ENCODE data around the gene AUP1. TPM values are rescaled to one million over a fixed set of nuclear protein-coding genes. Genes with fewer than 3 reads are reported as not detected.

The AUP1 gene
- total and polyA plus RNA-seq, 9 of the 15 experiments (the other 6 are each of a cell fraction or from before 2014, with no cell fraction given): 70.7 to 245 (median 165) TPM

DNA sequence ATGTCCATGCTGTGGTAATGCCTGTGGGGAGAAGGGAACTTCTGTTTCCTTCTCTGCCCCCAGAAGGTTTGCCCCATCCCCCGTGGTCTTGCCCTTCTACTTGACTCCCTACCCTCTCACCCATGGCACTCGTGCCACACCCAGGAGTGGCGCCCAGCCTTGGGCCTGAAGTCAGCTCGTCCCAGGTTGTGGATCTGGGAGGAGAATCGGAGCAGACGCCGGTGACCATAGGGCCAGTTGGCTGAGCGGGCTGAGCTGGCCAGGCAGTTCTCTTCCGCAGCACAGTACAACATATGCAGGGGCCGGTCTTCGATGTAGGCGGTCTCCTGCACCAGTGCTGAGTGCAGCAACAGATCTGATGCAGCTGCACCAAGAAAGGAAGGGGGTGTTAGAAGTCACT is 4.9 kb upstream of the AUP1 start (continued):
- TF ChIP-seq, protein P1, sequence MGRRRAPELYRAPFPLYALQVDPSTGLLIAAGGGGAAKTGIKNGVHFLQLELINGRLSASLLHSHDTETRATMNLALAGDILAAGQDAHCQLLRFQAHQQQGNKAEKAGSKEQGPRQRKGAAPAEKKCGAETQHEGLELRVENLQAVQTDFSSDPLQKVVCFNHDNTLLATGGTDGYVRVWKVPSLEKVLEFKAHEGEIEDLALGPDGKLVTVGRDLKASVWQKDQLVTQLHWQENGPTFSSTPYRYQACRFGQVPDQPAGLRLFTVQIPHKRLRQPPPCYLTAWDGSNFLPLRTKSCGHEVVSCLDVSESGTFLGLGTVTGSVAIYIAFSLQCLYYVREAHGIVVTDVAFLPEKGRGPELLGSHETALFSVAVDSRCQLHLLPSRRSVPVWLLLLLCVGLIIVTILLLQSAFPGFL (CRISPR knock-in tag; IDR thresholded peaks at IDR 0.05): no peak

DNA sequence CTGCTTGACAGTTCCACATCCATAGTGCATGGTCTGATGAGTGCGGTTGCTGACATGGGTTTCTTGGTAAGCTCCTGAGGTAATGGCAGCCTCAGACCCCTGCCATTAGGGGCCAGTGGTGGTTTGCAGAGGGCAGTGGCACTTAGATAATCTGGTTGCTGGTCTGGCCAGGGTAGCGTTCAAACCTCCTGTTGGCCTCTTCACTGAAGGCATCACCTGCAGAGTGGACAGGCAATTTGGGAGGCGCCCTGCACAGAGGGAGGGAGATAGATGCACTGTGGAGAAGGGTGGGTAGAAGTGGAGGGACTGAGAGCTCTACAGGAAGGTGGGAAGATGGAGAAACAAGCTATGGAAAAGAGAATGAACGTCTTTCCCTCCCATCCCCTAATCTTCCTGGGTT is 4.0 kb upstream of the AUP1 start:
- in situ Hi-C loops (cut with MboI) (no loop called here), intact Hi-C loops (cut with micrococcal nuclease) (loop anchor here (5.0 kb wide), 2 partner anchors 54 to 281 kb away; no protein-coding TSS in a partner anchor)
- Histone ChIP-seq H3K27ac (ENCODE audit: extremely low read depth, low read depth, low read length) (no peak overlapping the region), H3K79me2 (ENCODE audit: control insufficient read depth, insufficient read depth, low read length) (peaks cover 34% of the 10 kb centered on the region), H3K9me3 (replicated peaks; ENCODE audit: control insufficient read depth, insufficient read depth, low read depth, low read length) (no peaks in the 10 kb centered on the region), H3K9me1 (ENCODE audit: control insufficient read depth, insufficient read depth, low read length) (peaks cover 3% of the 10 kb centered on the region), H2AFZ (ENCODE audit: low read depth, low read length) (no peak overlapping the region), H4K20me1 (replicated peaks; ENCODE audit: control insufficient read depth, insufficient read depth, low read length) (peaks cover 5% of the 10 kb centered on the region; the same call in 1 of the 2 replicates), H3K36me3 (ENCODE audit: control insufficient read depth, insufficient read depth, low read length) (peaks cover 36% of the 10 kb centered on the region), H3K27me3 (ENCODE audit: control insufficient read depth in 2 of 2, insufficient read depth in 2 of 2, low read length in 2 of 2) (no peaks in the 10 kb centered on the region), H3K4me1 (replicated peaks in 1 of 2; ENCODE audit: control insufficient read depth in 2 of 2, insufficient read depth in 2 of 2, low read length in 2 of 2) (peaks cover 20 to 36% of the 10 kb centered on the region in 2 experiments; a peak in 4 of 5 replicates), H3K4me2 (ENCODE audit: insufficient read depth, low read length) (no peak overlapping the region), H3K9ac (ENCODE audit: insufficient read depth in 1 of 2, low read depth in 2 of 2, low read length in 2 of 2) (no peak overlapping the region), H3K4me3 (no peak overlapping the region)
- ATAC-seq: no peak
- BruUV-seq (replicated peaks): no TSS peak
- ChIA-PET POLR2A (interaction anchor here (0.6 to 3.7 kb wide), 6 partner anchors 9 to 205 kb away, joined by 3 to 17 read pairs (median 4); partner anchors contain the start of genes INO80B and WBP1), CTCF (ENCODE audit: low intra/inter-chr PET ratio) (no interaction called here)
- TF ChIP-seq POLR2AphosphoS5 (IDR thresholded peaks at IDR 0.05; ENCODE audit: control insufficient read depth, insufficient read depth, low read depth, low read length) (0 out of 2 replicates have a peak, but pooled peaks have one; percentile 18), POLR2A (conservative IDR thresholded peaks at IDR 0.05) (peak; percentile 30; the same call in 1 of the 2 replicates)
- TF ChIP-seq, protein P2, sequence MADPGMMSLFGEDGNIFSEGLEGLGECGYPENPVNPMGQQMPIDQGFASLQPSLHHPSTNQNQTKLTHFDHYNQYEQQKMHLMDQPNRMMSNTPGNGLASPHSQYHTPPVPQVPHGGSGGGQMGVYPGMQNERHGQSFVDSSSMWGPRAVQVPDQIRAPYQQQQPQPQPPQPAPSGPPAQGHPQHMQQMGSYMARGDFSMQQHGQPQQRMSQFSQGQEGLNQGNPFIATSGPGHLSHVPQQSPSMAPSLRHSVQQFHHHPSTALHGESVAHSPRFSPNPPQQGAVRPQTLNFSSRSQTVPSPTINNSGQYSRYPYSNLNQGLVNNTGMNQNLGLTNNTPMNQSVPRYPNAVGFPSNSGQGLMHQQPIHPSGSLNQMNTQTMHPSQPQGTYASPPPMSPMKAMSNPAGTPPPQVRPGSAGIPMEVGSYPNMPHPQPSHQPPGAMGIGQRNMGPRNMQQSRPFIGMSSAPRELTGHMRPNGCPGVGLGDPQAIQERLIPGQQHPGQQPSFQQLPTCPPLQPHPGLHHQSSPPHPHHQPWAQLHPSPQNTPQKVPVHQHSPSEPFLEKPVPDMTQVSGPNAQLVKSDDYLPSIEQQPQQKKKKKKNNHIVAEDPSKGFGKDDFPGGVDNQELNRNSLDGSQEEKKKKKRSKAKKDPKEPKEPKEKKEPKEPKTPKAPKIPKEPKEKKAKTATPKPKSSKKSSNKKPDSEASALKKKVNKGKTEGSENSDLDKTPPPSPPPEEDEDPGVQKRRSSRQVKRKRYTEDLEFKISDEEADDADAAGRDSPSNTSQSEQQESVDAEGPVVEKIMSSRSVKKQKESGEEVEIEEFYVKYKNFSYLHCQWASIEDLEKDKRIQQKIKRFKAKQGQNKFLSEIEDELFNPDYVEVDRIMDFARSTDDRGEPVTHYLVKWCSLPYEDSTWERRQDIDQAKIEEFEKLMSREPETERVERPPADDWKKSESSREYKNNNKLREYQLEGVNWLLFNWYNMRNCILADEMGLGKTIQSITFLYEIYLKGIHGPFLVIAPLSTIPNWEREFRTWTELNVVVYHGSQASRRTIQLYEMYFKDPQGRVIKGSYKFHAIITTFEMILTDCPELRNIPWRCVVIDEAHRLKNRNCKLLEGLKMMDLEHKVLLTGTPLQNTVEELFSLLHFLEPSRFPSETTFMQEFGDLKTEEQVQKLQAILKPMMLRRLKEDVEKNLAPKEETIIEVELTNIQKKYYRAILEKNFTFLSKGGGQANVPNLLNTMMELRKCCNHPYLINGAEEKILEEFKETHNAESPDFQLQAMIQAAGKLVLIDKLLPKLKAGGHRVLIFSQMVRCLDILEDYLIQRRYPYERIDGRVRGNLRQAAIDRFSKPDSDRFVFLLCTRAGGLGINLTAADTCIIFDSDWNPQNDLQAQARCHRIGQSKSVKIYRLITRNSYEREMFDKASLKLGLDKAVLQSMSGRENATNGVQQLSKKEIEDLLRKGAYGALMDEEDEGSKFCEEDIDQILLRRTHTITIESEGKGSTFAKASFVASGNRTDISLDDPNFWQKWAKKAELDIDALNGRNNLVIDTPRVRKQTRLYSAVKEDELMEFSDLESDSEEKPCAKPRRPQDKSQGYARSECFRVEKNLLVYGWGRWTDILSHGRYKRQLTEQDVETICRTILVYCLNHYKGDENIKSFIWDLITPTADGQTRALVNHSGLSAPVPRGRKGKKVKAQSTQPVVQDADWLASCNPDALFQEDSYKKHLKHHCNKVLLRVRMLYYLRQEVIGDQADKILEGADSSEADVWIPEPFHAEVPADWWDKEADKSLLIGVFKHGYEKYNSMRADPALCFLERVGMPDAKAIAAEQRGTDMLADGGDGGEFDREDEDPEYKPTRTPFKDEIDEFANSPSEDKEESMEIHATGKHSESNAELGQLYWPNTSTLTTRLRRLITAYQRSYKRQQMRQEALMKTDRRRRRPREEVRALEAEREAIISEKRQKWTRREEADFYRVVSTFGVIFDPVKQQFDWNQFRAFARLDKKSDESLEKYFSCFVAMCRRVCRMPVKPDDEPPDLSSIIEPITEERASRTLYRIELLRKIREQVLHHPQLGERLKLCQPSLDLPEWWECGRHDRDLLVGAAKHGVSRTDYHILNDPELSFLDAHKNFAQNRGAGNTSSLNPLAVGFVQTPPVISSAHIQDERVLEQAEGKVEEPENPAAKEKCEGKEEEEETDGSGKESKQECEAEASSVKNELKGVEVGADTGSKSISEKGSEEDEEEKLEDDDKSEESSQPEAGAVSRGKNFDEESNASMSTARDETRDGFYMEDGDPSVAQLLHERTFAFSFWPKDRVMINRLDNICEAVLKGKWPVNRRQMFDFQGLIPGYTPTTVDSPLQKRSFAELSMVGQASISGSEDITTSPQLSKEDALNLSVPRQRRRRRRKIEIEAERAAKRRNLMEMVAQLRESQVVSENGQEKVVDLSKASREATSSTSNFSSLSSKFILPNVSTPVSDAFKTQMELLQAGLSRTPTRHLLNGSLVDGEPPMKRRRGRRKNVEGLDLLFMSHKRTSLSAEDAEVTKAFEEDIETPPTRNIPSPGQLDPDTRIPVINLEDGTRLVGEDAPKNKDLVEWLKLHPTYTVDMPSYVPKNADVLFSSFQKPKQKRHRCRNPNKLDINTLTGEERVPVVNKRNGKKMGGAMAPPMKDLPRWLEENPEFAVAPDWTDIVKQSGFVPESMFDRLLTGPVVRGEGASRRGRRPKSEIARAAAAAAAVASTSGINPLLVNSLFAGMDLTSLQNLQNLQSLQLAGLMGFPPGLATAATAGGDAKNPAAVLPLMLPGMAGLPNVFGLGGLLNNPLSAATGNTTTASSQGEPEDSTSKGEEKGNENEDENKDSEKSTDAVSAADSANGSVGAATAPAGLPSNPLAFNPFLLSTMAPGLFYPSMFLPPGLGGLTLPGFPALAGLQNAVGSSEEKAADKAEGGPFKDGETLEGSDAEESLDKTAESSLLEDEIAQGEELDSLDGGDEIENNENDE (IDR thresholded peaks at IDR 0.05; ENCODE audit: low read depth, low read length): no peak
- DNase-seq (ENCODE audit: extremely low read depth in 1 of 4, low spot score in 3 of 4): no peak
- 77% methylated on average over 4 of the region's 4 CpGs for WGBS (ENCODE audit: insufficient coverage, low coverage, missing lambda C conversion rate)
- FAIRE-seq: no peak

All from K562 (cell line).